Keratinocyte (primary cell): ENCODE measurements around the gene SUGCT.

ENCODE experiments used
- CTCF ChIP-seq, 3 experiments: IDR thresholded peaks in 1 of 3; conservative IDR thresholded peaks in 1 of 3; optimal IDR thresholded peaks in 1 of 3; 2 replicates in 2 of 3; 3 replicates in 1 of 3; pipeline versions ENCODE3 to v1.5.1; 2011; ENCODE audit warnings: low read length in 3 of 3, mild to moderate bottlenecking in 3 of 3, moderate library complexity in 2 of 3, control low read depth in 1 of 3, inconsistent platforms in 1 of 3; ENCODE audit not compliant: insufficient read depth in 2 of 3; ENCODE audit errors: extremely low read depth in 1 of 3
- EZH2 ChIP-seq: IDR thresholded peaks from one replicate; pipeline ENCODE4 v1.6.1; 2012; ENCODE audit warnings: inconsistent platforms, mild to moderate bottlenecking, low read length, moderate library complexity

DNA sequence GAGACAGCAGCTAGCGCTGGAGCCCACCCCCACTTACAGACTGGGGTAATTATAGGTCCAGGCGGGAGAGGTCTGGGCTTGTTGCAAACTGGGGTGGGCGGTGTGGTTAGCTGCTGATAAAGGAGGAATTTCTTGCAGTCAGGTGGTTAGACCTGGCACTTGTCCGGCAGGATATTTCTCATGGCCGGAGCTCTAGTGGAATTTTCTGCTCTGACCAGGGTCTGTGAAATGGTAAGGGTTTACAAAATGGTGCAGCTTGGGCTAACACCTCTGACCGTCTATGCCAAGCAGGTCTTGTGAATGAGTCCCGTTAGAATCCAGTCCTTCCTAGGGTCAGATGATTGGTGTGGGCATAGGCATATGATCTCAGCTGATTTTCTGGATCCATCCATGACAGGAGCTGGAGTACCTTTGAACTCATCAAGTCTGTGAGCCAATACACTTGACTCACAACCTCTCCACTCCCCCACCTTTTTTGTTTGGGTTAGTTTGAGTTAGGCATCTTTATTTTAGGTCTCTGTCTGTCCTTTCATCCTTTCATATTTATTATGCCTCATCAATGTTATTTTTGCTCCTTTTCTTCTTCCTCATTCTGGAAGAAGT is 213.4 kb downstream of the SUGCT start:
- TF ChIP-seq CTCF (optimal IDR thresholded peaks at IDR 0.05 in 1 of 3, IDR thresholded peaks at IDR 0.05 in 1 of 3, conservative IDR thresholded peaks at IDR 0.05 in 1 of 3; ENCODE audit: extremely low read depth in 1 of 3, insufficient read depth in 2 of 3, low read length in 3 of 3) (no peak), EZH2 (no peak)
